ENCODE measurements around the gene RCSD1.
"Not testable (repeated sequence)": the region's sequence is repeated elsewhere in the genome, so short reads cannot be mapped to it uniquely, and the experiment has no call there.

RCSD1 gene

GRCh38 chr1:167629681-167630567 lies at the start of gene RCSD1:
Gene RCSD1, plus strand, starts transcription at chr1:167630232. Its CDS starts 192 bp downstream, at chr1:167630424.
- DNase-seq (ENCODE audit: low read depth in 4 of 4, low spot score in 1 of 4) = peak in 2 of 4 experiments; percentile 52 to 55

GRCh38 chr1:167582064-167582463 lies 48.0 kb upstream of the RCSD1 start:
- DNase-seq (ENCODE audit: low read depth in 4 of 4, low spot score in 1 of 4) = no peak

- DNase-seq (ENCODE audit: low read depth in 4 of 4, low spot score in 1 of 4) = no peak
Measured at GRCh38 chr1:167582722-167583121, 47.3 kb upstream of the RCSD1 start.

GRCh38 chr1:167584581-167584980 lies 45.5 kb upstream of the RCSD1 start:
- DNase-seq (ENCODE audit: low read depth in 4 of 4, low spot score in 1 of 4) = no peak

GRCh38 chr1:167587342-167587741 lies 42.7 kb upstream of the RCSD1 start:
- DNase-seq (ENCODE audit: low read depth in 4 of 4, low spot score in 1 of 4) = no peak

GRCh38 chr1:167587872-167588271 lies 42.2 kb upstream of the RCSD1 start:
- no peak for DNase-seq (ENCODE audit: low read depth in 4 of 4, low spot score in 1 of 4)

GRCh38 chr1:167588361-167588760 lies 41.7 kb upstream of the RCSD1 start:
- DNase-seq (ENCODE audit: low read depth in 4 of 4, low spot score in 1 of 4) = no peak

GRCh38 chr1:167592475-167592874 lies 37.6 kb upstream of the RCSD1 start:
- DNase-seq (ENCODE audit: low read depth in 4 of 4, low spot score in 1 of 4) = no peak

GRCh38 chr1:167593860-167594259 lies 36.2 kb upstream of the RCSD1 start:
- no peak for DNase-seq (ENCODE audit: low read depth in 4 of 4, low spot score in 1 of 4)

- DNase-seq (ENCODE audit: low read depth in 4 of 4, low spot score in 1 of 4) = no peak
Measured at GRCh38 chr1:167594822-167595221, 35.2 kb upstream of the RCSD1 start.

GRCh38 chr1:167599957-167600581 lies 30.0 kb upstream of the RCSD1 start:
- no peak for DNase-seq (ENCODE audit: low read depth in 4 of 4, low spot score in 1 of 4)

GRCh38 chr1:167601442-167602383 lies 28.3 kb upstream of the RCSD1 start:
- no peak for DNase-seq (ENCODE audit: low read depth in 4 of 4, low spot score in 1 of 4)

- DNase-seq (ENCODE audit: low read depth in 4 of 4, low spot score in 1 of 4) = no peak
Measured at GRCh38 chr1:167602840-167603239, 27.2 kb upstream of the RCSD1 start.

GRCh38 chr1:167605576-167605975 lies 24.5 kb upstream of the RCSD1 start:
- DNase-seq (ENCODE audit: low read depth in 4 of 4, low spot score in 1 of 4) = no peak

- no peak for DNase-seq (ENCODE audit: low read depth in 4 of 4, low spot score in 1 of 4)
Measured at GRCh38 chr1:167611983-167612382, 18.0 kb upstream of the RCSD1 start.

- DNase-seq (ENCODE audit: low read depth in 4 of 4, low spot score in 1 of 4) = no peak
Measured at GRCh38 chr1:167612587-167613385, 17.2 kb upstream of the RCSD1 start.

GRCh38 chr1:167613984-167614383 lies 16.0 kb upstream of the RCSD1 start:
- DNase-seq (ENCODE audit: low read depth in 4 of 4, low spot score in 1 of 4) = not testable (repeated sequence)

- no peak for DNase-seq (ENCODE audit: low read depth in 4 of 4, low spot score in 1 of 4)
Measured at GRCh38 chr1:167614851-167615250, 15.2 kb upstream of the RCSD1 start.

GRCh38 chr1:167616521-167616920 lies 13.5 kb upstream of the RCSD1 start:
- no peak for DNase-seq (ENCODE audit: low read depth in 4 of 4, low spot score in 1 of 4)

Data from stimulated activated CD4-positive, alpha-beta T cell treated with anti-CD3 and anti-CD28 coated beads, Interleukin-1b, Interleukin-23, amount 100 ng/mL, for 24 hours (primary cell).